HepG2 (cell line): ENCODE data around the gene ZFP36L2. TPM values are rescaled to one million over a fixed set of nuclear protein-coding genes. Genes with fewer than 3 reads are reported as not detected.
A peak's percentile ranks its signal among the peaks of the same experiment; 100 is the strongest.

Source experiments
- CBX1 ChIP-seq: IDR thresholded peaks from one replicate; pipeline ENCODE4 v1.6.1; 2016; ENCODE audit warnings: antibody characterized with exemption, low read depth
- CEBPG ChIP-seq: IDR thresholded peaks from 2 replicates; pipeline ENCODE4 v1.6.1; 2016
- FOXA1 ChIP-seq, 2 experiments: fragments of 450-650 bp in 1 of 2; sonication (generic) in 1 of 2; formaldehyde crosslinking in 1 of 2; IDR thresholded peaks; 2 replicates each; pipeline versions ENCODE4 v1.4.0 to v1.6.1; 2016 to 2020; ENCODE audit warnings: missing genetic modification reagents in 1 of 2
- FOXM1 ChIP-seq: sonication (generic); formaldehyde crosslinking; IDR thresholded peaks from 2 replicates; pipeline ENCODE4 v1.5.0; 2020; ENCODE audit warnings: missing genetic modification reagents
- ISL2 ChIP-seq: sonication (generic); formaldehyde crosslinking; IDR thresholded peaks from 2 replicates; pipeline ENCODE4 v1.5.0; 2020; ENCODE audit warnings: missing genetic modification reagents
- JUN ChIP-seq: sonication (generic); formaldehyde crosslinking; IDR thresholded peaks from 2 replicates; pipeline ENCODE4 v1.4.0; 2020; ENCODE audit warnings: mild to moderate bottlenecking, missing genetic modification reagents
- KDM2A ChIP-seq: sonication (generic); formaldehyde crosslinking; IDR thresholded peaks from 2 replicates; pipeline ENCODE4 v1.4.0; 2020; ENCODE audit warnings: low read depth, missing genetic modification reagents, borderline replicate concordance
- MED1 ChIP-seq: sonication (generic); formaldehyde crosslinking; IDR thresholded peaks from 2 replicates; pipeline ENCODE4 v1.4.0; 2020; ENCODE audit warnings: missing genetic modification reagents
- NPAS2 ChIP-seq: sonication (generic); formaldehyde crosslinking; IDR thresholded peaks from 2 replicates; pipeline ENCODE4 v1.8.0; 2022; ENCODE audit warnings: mild to moderate bottlenecking, missing genetic modification reagents, borderline replicate concordance
- SALL1 ChIP-seq: sonication (generic); formaldehyde crosslinking; IDR thresholded peaks from 2 replicates; pipeline ENCODE4 v1.8.0; 2022; ENCODE audit warnings: mild to moderate bottlenecking, missing genetic modification reagents
- SMAD9 ChIP-seq: sonication (generic); formaldehyde crosslinking; IDR thresholded peaks from 2 replicates; pipeline ENCODE4 v1.5.1; 2020; ENCODE audit warnings: mild to moderate bottlenecking, missing genetic modification reagents
- SNRNP70 ChIP-seq: fragments of 200-400 bp; formaldehyde crosslinking; IDR thresholded peaks from 2 replicates; pipeline ENCODE4 v1.6.1; 2017; ENCODE audit warnings: mild to moderate bottlenecking, low read depth, low read length, moderate library complexity
- SPEN ChIP-seq: sonication (generic); formaldehyde crosslinking; IDR thresholded peaks from 2 replicates; pipeline ENCODE4 v1.5.1; 2020; ENCODE audit warnings: low read depth, mild to moderate bottlenecking, missing genetic modification reagents
- TCF12 ChIP-seq, 2 experiments: fragments of 450-650 bp in 1 of 2; sonication (generic) in 1 of 2; formaldehyde crosslinking in 1 of 2; IDR thresholded peaks; 2 replicates each; pipeline versions ENCODE4 v1.6.1 to v1.8.0; 2017 to 2022; ENCODE audit warnings: antibody characterized with exemption in 1 of 2, mild to moderate bottlenecking in 1 of 2, missing genetic modification reagents in 1 of 2, moderate library complexity in 1 of 2
- XBP1 ChIP-seq: sonication (generic); formaldehyde crosslinking; IDR thresholded peaks from 2 replicates; pipeline ENCODE4 v1.5.0; 2020; ENCODE audit warnings: missing genetic modification reagents
- ZFP36 ChIP-seq: fragments of 150-350 bp; IDR thresholded peaks from 2 replicates; pipeline ENCODE4 v1.6.1; 2018; ENCODE audit warnings: borderline replicate concordance, low read length, low read depth; ENCODE audit not compliant: partially characterized antibody
- ZNF143 ChIP-seq: sonication (generic); formaldehyde crosslinking; IDR thresholded peaks from 2 replicates; pipeline ENCODE4 v1.4.0; 2020; ENCODE audit warnings: missing genetic modification reagents
- ZNF326 ChIP-seq: sonication (generic); formaldehyde crosslinking; IDR thresholded peaks from 2 replicates; pipeline ENCODE4 v1.4.0; 2020; ENCODE audit warnings: missing genetic modification reagents, borderline replicate concordance
- ZNF510 ChIP-seq: sonication (generic); formaldehyde crosslinking; IDR thresholded peaks from 2 replicates; pipeline ENCODE4 v1.4.0; 2020; ENCODE audit warnings: low read depth, mild to moderate bottlenecking, missing genetic modification reagents
- ZNF605 ChIP-seq: sonication (generic); formaldehyde crosslinking; IDR thresholded peaks from 2 replicates; pipeline ENCODE4 v1.8.0; 2022; ENCODE audit warnings: mild to moderate bottlenecking, missing genetic modification reagents
- ZNF615 ChIP-seq: sonication (generic); formaldehyde crosslinking; IDR thresholded peaks from 2 replicates; pipeline ENCODE4 v1.5.0; 2020; ENCODE audit warnings: mild to moderate bottlenecking, missing genetic modification reagents, borderline replicate concordance
- ZNF878 ChIP-seq: sonication (generic); formaldehyde crosslinking; IDR thresholded peaks from 2 replicates; pipeline ENCODE4 v1.8.1; 2023; ENCODE audit warnings: mild to moderate bottlenecking, missing genetic modification reagents, moderate library complexity
- polyA plus RNA-seq, 8 experiments: library from polyadenylated mRNA; depleted of rRNA in 3 of 8; stranded (reverse) in 7 of 8; unstranded in 1 of 8; fragments of >200 nt; fragmentation: Illumina TruSeq in 4 of 8; extraction: Trizol in 4 of 8; gene quantifications; 2 replicates each; pipeline versions ENCODE4 v1.2.1 to v1.2.3, GENCODE V29; 2011 to 2016; ENCODE audit warnings: low read depth in 4 of 8, missing spikeins in 1 of 8, mixed read lengths in 1 of 8; ENCODE audit not compliant: insufficient read depth in 1 of 8
- total RNA-seq, 5 experiments: library from RNA; depleted of rRNA; stranded (reverse); fragments of >200 nt; fragmentation: Illumina TruSeq; extraction: Trizol; gene quantifications; 2 replicates each; pipeline ENCODE4 v1.2.3, GENCODE V29; 2016; ENCODE audit warnings: low read depth in 1 of 5
- TF ChIP-seq, protein P1 (sequence below): sonication (generic); formaldehyde crosslinking; IDR thresholded peaks from 2 replicates; pipeline ENCODE4 v1.8.0; 2022; ENCODE audit warnings: mild to moderate bottlenecking, missing genetic modification reagents
- TF ChIP-seq, protein P2 (sequence below): IDR thresholded peaks from 2 replicates; pipeline ENCODE4 v1.6.1; 2016; ENCODE audit warnings: missing genetic modification reagents, missing compliant biosample characterization
- TF ChIP-seq, protein P3 (sequence below): sonication (generic); formaldehyde crosslinking; IDR thresholded peaks from 2 replicates; pipeline ENCODE4 v1.8.1; 2023; ENCODE audit warnings: mild to moderate bottlenecking, inconsistent platforms, moderate library complexity, missing genetic modification reagents, borderline replicate concordance
- TF ChIP-seq, protein P4 (sequence below): sonication (generic); formaldehyde crosslinking; IDR thresholded peaks from 2 replicates; pipeline ENCODE4 v1.4.0; 2020; ENCODE audit warnings: missing genetic modification reagents
- TF ChIP-seq, protein P5 (sequence below): sonication (generic); formaldehyde crosslinking; IDR thresholded peaks from 2 replicates; pipeline ENCODE4 v1.5.0; 2020; ENCODE audit warnings: missing genetic modification reagents

The ZFP36L2 gene
- total and polyA plus RNA-seq, 2 of the 13 experiments (the other 11 are each of a cell fraction or from before 2014, with no cell fraction given), result 11.2 to 21.8 TPM

DNA sequence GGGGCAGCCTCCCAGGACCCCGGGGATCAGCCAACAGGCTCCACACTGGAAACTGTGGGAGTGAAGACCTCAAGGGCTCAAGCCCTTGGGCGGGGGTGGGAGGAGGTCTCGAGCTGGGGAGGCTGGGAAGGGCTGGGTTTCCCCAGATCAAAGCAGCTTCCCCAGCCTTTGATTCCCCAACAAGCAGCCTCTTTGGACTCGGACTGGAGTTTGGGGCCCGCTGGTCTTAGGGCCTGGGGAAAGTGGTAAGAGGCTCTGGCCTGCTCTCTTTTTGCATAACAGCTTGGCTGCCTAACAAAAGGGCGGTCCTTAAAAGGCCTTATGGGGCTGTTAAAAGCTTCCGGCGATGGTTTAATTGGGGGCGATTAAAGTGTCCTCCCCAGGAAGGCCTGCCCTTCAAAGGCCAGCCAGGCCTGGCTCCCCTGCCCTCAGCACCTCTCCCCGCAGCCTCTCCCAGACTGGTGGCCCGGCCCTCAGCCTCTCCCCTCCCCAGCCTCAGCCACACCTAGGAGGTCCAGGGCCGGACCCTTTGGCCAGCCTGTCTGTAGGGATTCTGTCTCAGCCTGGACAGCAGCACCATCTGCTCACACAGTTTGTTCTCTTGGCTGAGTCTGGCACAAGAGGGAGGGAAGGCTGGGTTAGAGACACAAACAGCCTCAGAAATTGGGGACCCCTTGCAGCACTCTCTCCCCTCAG, 39.6 kb downstream of the ZFP36L2 start (continued):
- TF ChIP-seq ZNF510 (CRISPR knock-in tag), result peak; percentile 39; the same call in 1 of the 2 replicates
- no peak for TF ChIP-seq XBP1 (CRISPR knock-in tag)
- TF ChIP-seq, protein P1, sequence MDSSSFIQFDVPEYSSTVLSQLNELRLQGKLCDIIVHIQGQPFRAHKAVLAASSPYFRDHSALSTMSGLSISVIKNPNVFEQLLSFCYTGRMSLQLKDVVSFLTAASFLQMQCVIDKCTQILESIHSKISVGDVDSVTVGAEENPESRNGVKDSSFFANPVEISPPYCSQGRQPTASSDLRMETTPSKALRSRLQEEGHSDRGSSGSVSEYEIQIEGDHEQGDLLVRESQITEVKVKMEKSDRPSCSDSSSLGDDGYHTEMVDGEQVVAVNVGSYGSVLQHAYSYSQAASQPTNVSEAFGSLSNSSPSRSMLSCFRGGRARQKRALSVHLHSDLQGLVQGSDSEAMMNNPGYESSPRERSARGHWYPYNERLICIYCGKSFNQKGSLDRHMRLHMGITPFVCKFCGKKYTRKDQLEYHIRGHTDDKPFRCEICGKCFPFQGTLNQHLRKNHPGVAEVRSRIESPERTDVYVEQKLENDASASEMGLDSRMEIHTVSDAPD (CRISPR knock-in tag), result no peak
- peak; percentile 76 for TF ChIP-seq ZNF605
- TF ChIP-seq ZNF878 (CRISPR knock-in tag), result no peak
- TF ChIP-seq, protein P2, sequence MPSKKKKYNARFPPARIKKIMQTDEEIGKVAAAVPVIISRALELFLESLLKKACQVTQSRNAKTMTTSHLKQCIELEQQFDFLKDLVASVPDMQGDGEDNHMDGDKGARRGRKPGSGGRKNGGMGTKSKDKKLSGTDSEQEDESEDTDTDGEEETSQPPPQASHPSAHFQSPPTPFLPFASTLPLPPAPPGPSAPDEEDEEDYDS (CRISPR knock-in tag), result no peak
- TF ChIP-seq CBX1, result no peak
- no peak for TF ChIP-seq FOXM1 (CRISPR knock-in tag)
- 0 out of 2 replicates have a peak, but pooled peaks have one; percentile 38 for TF ChIP-seq KDM2A (CRISPR knock-in tag)
- TF ChIP-seq JUN (CRISPR knock-in tag), result no peak
- TF ChIP-seq SALL1 (CRISPR knock-in tag), result peak; percentile 47; the same call in 1 of the 2 replicates
- TF ChIP-seq ZNF615 (CRISPR knock-in tag), result no peak
- peak; percentile 72 for TF ChIP-seq SPEN (CRISPR knock-in tag)
- no peak for TF ChIP-seq SMAD9 (CRISPR knock-in tag)
- TF ChIP-seq NPAS2 (CRISPR knock-in tag), result no peak
- TF ChIP-seq ZNF326, result no peak
- peak; percentile 24; the same call in 1 of the 2 replicates for TF ChIP-seq MED1 (CRISPR knock-in tag)
- TF ChIP-seq ISL2, result 0 out of 2 replicates have a peak, but pooled peaks have one; percentile 22
- TF ChIP-seq, protein P3, sequence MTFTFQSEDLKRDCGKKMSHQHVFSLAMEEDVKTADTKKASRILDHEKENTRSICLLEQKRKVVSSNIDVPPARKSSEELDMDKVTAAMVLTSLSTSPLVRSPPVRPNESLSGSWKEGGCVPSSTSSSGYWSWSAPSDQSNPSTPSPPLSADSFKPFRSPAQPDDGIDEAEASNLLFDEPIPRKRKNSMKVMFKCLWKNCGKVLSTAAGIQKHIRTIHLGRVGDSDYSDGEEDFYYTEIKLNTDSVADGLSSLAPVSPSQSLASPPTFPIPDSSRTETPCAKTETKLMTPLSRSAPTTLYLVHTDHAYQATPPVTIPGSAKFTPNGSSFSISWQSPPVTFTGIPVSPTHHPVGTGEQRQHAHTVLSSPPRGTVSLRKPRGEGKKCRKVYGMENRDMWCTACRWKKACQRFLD (CRISPR knock-in tag), result no peak
- TF ChIP-seq ZNF143 (CRISPR knock-in tag), result peak; percentile 52; the same call in 1 of the 2 replicates
- no peak for TF ChIP-seq SNRNP70
- no peak for TF ChIP-seq TCF12 (IDR thresholded peaks at IDR 0.05)
- TF ChIP-seq TCF12 (CRISPR knock-in tag; IDR thresholded peaks at IDR 0.05), result no peak
- TF ChIP-seq, protein P4, sequence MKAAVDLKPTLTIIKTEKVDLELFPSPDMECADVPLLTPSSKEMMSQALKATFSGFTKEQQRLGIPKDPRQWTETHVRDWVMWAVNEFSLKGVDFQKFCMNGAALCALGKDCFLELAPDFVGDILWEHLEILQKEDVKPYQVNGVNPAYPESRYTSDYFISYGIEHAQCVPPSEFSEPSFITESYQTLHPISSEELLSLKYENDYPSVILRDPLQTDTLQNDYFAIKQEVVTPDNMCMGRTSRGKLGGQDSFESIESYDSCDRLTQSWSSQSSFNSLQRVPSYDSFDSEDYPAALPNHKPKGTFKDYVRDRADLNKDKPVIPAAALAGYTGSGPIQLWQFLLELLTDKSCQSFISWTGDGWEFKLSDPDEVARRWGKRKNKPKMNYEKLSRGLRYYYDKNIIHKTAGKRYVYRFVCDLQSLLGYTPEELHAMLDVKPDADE (CRISPR knock-in tag), result no peak
- no peak for TF ChIP-seq ZFP36
- TF ChIP-seq, protein P5, sequence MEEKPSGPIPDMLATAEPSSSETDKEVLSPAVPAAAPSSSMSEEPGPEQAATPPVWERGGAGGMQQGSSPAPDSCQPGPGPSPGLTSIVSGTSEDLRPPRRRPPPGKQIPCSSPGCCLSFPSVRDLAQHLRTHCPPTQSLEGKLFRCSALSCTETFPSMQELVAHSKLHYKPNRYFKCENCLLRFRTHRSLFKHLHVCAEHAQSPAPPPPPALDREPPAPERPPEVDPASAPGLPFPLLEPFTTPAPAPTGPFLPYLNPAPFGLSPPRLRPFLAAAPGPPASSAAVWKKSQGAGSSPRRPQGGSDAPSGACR (CRISPR knock-in tag), result no peak
- no peak for TF ChIP-seq CEBPG (CRISPR knock-in tag)
- no peak for TF ChIP-seq FOXA1 (IDR thresholded peaks at IDR 0.05)
- no peak for TF ChIP-seq FOXA1 (CRISPR knock-in tag; IDR thresholded peaks at IDR 0.05)
